Measurements from ENCODE around the gene SLC45A1. TPM values are rescaled to one million over a fixed set of nuclear protein-coding genes. Genes with fewer than 3 reads are reported as not detected.

SLC45A1 gene
- total and polyA plus RNA-seq, 2 donors (not counting 1 experiment from before 2014, with no cell fraction given) = 0.54 to 0.64 TPM

DNA sequence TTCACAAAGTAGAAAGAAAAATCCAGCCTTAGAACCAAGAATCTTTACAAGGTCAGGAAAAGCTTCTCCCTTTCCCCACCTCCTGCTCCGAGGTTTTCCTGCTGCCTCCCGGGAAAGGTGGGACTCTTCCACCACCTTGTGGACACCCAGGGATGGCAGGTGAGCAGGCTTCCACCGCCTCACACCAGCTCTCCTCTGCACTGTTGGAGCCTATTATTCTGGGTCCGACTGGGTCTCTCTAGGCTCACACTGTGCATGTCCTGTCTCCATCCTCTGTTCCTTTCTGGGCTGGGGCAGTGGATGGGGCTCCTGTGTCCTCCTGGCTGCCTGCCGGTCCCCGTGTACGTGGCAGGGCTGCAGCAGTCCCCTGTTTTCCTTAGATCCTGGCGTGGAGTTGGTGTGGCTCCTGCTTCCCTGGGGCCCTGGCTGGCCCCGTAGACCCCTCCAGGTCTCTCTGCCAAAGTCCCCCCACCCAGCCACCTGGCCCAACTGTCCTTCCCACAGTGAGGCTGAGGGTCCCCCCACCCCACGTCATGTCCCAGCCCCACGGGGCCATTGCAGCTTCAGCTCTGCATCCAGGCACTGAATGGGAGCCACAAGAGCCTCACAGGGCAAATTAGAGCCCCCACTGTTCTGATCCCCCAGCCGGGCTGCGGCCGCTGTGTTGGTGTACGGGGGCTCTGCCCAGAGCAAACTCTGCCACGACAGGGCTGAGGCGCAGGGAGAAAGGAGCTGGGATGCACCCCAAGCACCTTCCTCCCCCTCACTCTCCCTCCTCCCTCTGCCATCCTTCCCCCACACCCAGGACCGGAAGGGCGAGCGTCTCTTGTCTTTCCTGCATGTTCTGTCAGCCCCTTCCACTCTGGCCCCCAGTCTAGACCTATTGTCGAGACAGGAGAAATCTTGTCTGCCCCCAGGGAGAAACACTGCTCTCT lies 3.3 kb upstream of the SLC45A1 start:
- peaks cover 45% of the 10 kb centered on the region for H3K27me3 Mint-ChIP-seq
- Histone ChIP-seq H3K9ac (ENCODE audit: low read length) (no peak overlapping the region), H3K27ac (ENCODE audit: low read length in 2 of 2) (no peak overlapping the region), H3K27me3 (replicated peaks in 1 of 4; ENCODE audit: control extremely low read depth in 1 of 4, control insufficient read depth in 3 of 4, insufficient read depth in 4 of 4, low read length in 3 of 4) (peaks cover 0 to 54% (median 19%) of the 10 kb centered on the region in 4 experiments), H4K20me1 (ENCODE audit: control insufficient read depth, insufficient read depth, low read length, poor library complexity, severe bottlenecking) (no peaks in the 10 kb centered on the region), H3K4me3 (ENCODE audit: control extremely low read depth in 1 of 5, extremely low read depth in 1 of 5, insufficient read depth in 1 of 5, low read depth in 2 of 5, low read length in 4 of 5) (no peak overlapping the region), H3K4me2 (replicated peaks; ENCODE audit: low read depth, low read length, poor library complexity, severe bottlenecking) (no peak overlapping the region), H3K4me1 (ENCODE audit: control insufficient read depth in 2 of 2, insufficient read depth in 2 of 2, low read length in 2 of 2) (peaks cover 11 to 14% of the 10 kb centered on the region in 2 donors), H3K79me2 (ENCODE audit: control insufficient read depth, insufficient read depth, low read length) (no peaks in the 10 kb centered on the region), H3K36me3 (replicated peaks in 1 of 2; ENCODE audit: control extremely low read depth in 1 of 2, control insufficient read depth in 1 of 2, extremely low read depth in 1 of 2, insufficient read depth in 2 of 2, low read length in 1 of 2) (no peaks in the 10 kb centered on the region), H2AFZ (ENCODE audit: insufficient read depth, low read depth, low read length, poor library complexity, severe bottlenecking) (no peak overlapping the region), H3K9me3 (ENCODE audit: control extremely low read depth in 1 of 3, control insufficient read depth in 2 of 3, insufficient read depth in 1 of 3, low read length in 2 of 3) (peaks cover 0 to 10% (median 0%) of the 10 kb centered on the region in 3 donors)
- CTCF ChIA-PET = interaction anchor here (3.1 kb wide), 1 partner anchor 299 kb away, joined by 13 read pairs; no protein-coding TSS in a partner anchor
- no peak for DNase-seq
- TF ChIP-seq EZH2 (IDR thresholded peaks at IDR 0.05; ENCODE audit: borderline replicate concordance, insufficient read depth, low read depth, low read length, poor library complexity, severe bottlenecking) = no peak
- TF ChIP-seq, protein P1, sequence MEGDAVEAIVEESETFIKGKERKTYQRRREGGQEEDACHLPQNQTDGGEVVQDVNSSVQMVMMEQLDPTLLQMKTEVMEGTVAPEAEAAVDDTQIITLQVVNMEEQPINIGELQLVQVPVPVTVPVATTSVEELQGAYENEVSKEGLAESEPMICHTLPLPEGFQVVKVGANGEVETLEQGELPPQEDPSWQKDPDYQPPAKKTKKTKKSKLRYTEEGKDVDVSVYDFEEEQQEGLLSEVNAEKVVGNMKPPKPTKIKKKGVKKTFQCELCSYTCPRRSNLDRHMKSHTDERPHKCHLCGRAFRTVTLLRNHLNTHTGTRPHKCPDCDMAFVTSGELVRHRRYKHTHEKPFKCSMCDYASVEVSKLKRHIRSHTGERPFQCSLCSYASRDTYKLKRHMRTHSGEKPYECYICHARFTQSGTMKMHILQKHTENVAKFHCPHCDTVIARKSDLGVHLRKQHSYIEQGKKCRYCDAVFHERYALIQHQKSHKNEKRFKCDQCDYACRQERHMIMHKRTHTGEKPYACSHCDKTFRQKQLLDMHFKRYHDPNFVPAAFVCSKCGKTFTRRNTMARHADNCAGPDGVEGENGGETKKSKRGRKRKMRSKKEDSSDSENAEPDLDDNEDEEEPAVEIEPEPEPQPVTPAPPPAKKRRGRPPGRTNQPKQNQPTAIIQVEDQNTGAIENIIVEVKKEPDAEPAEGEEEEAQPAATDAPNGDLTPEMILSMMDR (IDR thresholded peaks at IDR 0.05) = no peak
- POLR2A ChIA-PET = no interaction called here
- intact Hi-C loops (cut with micrococcal nuclease) = no loop called here
- H3K4me1 Mint-ChIP-seq = peaks cover 11% of the 10 kb centered on the region
- H3K27ac Mint-ChIP-seq = no peak overlapping the region
- no peak for ATAC-seq (ENCODE audit: low read depth)
- 30% methylated on average over 19 of the region's 21 CpGs for WGBS (ENCODE audit: insufficient coverage)
- no peak overlapping the region for H3K4me3 Mint-ChIP-seq
- H3K9me3 Mint-ChIP-seq (ENCODE audit: insufficient read depth) = peaks cover 2% of the 10 kb centered on the region
